GM10266 (cell line): ENCODE measurements around the gene JUN.

ENCODE experiments used
- DNase-seq: peaks from one replicate; pipeline ENCODE4 v3.0.0; 2012; ENCODE audit errors: extremely low spot score
- TF ChIP-seq, protein P1 (sequence below): IDR thresholded peaks from 2 replicates; pipeline ENCODE4 v1.5.1; 2012; ENCODE audit warnings: mild to moderate bottlenecking, low read depth; ENCODE audit not compliant: control insufficient read depth, insufficient read depth; ENCODE audit errors: missing control alignments

Gene JUN

GRCh38 chr1:58779059-58779754 lies 4.6 kb downstream of the JUN start:
- no peak for DNase-seq
- TF ChIP-seq, protein P1, sequence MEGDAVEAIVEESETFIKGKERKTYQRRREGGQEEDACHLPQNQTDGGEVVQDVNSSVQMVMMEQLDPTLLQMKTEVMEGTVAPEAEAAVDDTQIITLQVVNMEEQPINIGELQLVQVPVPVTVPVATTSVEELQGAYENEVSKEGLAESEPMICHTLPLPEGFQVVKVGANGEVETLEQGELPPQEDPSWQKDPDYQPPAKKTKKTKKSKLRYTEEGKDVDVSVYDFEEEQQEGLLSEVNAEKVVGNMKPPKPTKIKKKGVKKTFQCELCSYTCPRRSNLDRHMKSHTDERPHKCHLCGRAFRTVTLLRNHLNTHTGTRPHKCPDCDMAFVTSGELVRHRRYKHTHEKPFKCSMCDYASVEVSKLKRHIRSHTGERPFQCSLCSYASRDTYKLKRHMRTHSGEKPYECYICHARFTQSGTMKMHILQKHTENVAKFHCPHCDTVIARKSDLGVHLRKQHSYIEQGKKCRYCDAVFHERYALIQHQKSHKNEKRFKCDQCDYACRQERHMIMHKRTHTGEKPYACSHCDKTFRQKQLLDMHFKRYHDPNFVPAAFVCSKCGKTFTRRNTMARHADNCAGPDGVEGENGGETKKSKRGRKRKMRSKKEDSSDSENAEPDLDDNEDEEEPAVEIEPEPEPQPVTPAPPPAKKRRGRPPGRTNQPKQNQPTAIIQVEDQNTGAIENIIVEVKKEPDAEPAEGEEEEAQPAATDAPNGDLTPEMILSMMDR = no peak

GRCh38 chr1:58778385-58779000 lies 5.4 kb downstream of the JUN start:
- DNase-seq = no peak
- TF ChIP-seq, protein P1 = no peak

- TF ChIP-seq, protein P1 = no peak
- DNase-seq = no peak
Measured at GRCh38 chr1:58774027-58774426, 9.8 kb downstream of the JUN start.

DNA sequence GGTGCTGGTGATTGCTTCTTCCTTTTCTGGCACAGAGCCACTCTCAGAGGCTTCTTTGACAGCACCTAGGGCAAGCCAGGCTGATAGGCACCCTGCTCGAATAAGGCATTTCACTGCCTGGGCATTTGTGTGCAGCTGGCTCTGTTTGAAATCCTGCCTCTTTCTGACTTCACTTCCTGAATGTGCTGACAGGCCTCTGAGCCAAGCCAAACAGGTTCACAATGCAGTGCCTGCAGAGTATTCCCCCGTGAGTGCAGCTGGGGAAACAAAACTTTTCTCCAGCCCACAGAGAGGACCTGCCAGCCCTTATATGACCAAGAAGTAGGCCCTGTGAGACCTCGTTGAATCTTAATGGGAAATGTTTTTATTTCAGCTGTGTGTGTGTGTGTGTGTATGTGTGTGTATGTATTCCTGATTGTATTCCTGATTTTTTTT lies 10.4 kb downstream of the JUN start:
- TF ChIP-seq, protein P1 = no peak
- DNase-seq = peak; percentile 40

GRCh38 chr1:58769809-58770320 lies 14.0 kb downstream of the JUN start:
- TF ChIP-seq, protein P1 = no peak

DNA sequence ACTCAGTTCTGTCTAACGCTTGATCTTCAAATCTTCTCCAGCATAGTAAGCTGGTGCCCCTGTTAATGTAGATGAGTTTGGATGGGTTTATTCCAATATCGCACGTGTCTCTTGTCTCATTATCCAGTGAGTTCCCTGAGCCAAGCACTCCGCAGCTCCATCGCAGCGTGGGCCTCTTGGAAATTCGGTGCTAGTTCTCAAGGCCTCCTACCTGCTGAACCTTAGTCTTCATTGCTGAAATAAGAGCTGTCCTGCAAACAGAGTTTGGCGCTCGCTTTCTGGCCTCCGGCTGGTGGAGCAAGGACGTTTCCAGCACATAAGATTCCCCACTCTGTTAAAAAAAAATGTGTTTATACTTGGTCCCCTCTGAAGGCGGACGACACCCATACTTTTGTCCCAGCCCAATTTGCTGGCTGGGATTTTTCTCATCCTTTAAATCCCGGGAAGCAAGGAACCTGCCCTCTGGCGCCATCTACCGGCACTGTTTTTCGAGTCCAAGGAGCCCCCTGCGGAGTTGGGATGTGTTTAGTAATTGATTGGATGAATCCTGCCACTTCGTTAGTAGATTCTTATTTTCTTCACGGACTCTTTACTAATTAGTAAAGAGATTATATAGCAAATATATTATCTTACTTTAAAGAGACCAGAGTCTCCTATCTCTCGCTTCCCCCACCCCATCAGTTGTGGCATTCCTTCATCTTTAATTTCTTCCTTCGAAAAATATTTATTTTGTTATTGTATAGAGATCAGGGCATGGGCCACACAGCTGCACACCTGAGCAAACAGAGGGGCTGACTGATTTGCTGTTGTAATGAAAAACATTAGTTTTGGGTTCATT lies 14.7 kb downstream of the JUN start:
- TF ChIP-seq, protein P1 = peak; percentile 65
- peak; percentile 39 for DNase-seq

More at GRCh38 chr1:58769809-58770320, 14.0 kb downstream of the JUN start:
- no peak for DNase-seq

- no peak for DNase-seq
- TF ChIP-seq, protein P1 = no peak
Measured at GRCh38 chr1:58768191-58768731, 15.6 kb downstream of the JUN start.
